Neural crest cell (in vitro differentiated cells): ENCODE measurements around the gene TEX2. TPM values are rescaled to one million over a fixed set of nuclear protein-coding genes. Genes with fewer than 3 reads are reported as not detected.

Source experiments
- DNase-seq: peaks from one replicate; pipeline ENCODE4 v3.0.0; 2021; ENCODE audit warnings: low read depth, mixed read lengths, low spot score
- H3K27ac Mint-ChIP-seq: one replicate; pipeline ENCODE4 v1.8.0; 2021; ENCODE audit warnings: mild to moderate bottlenecking, mixed read lengths; ENCODE audit not compliant: unreplicated experiment
- H3K27me3 Mint-ChIP-seq: 2 replicates; pipeline ENCODE4 v1.8.0; 2021; ENCODE audit warnings: low read depth, mild to moderate bottlenecking, mixed read lengths
- H3K36me3 Mint-ChIP-seq: 2 replicates; pipeline ENCODE4 v1.8.0; 2021; ENCODE audit warnings: low read depth, mild to moderate bottlenecking, mixed read lengths
- H3K4me1 Mint-ChIP-seq: 2 replicates; pipeline ENCODE4 v1.8.0; 2021; ENCODE audit warnings: mixed read lengths
- H3K4me3 Mint-ChIP-seq: one replicate; pipeline ENCODE4 v1.8.0; 2021; ENCODE audit warnings: mild to moderate bottlenecking, mixed read lengths
- H3K9me3 Mint-ChIP-seq: 2 replicates; pipeline ENCODE4 v1.8.0; 2021; ENCODE audit warnings: mixed read lengths
- CTCF ChIP-seq: fragments of 200-600 bp; sonication (generic); conservative IDR thresholded peaks from 2 replicates; pipeline ENCODE4 v1.5.0; 2021; ENCODE audit warnings: antibody characterized with exemption, mild to moderate bottlenecking
- total RNA-seq: library from RNA; stranded (reverse); gene quantifications from 2 replicates; pipeline ENCODE4 v1.2.1, GENCODE V29; 2021

TEX2 gene
- total RNA-seq, 1 donor from 2014 or later: 19.2 TPM

- no peak for DNase-seq
- H3K27me3 Mint-ChIP-seq: no peaks in the 10 kb centered on the region
- no peak for TF ChIP-seq CTCF
- H3K27ac Mint-ChIP-seq: no peak overlapping the region
- H3K4me3 Mint-ChIP-seq: no peak overlapping the region
- peaks cover 12% of the 10 kb centered on the region for H3K36me3 Mint-ChIP-seq
- no peaks in the 10 kb centered on the region for H3K9me3 Mint-ChIP-seq
- no peaks in the 10 kb centered on the region for H3K4me1 Mint-ChIP-seq
Measured at GRCh38 chr17:64177311-64178010, 85.6 kb downstream of the TEX2 start.

GRCh38 chr17:64176556-64176955 is 86.5 kb downstream of the TEX2 start:
- DNase-seq: no peak
- Mint-ChIP-seq H3K9me3 (no peaks in the 10 kb centered on the region), H3K4me3 (no peak overlapping the region), H3K4me1 (no peaks in the 10 kb centered on the region), H3K27me3 (no peaks in the 10 kb centered on the region), H3K36me3 (peaks cover 12% of the 10 kb centered on the region), H3K27ac (no peak overlapping the region)
- TF ChIP-seq CTCF: no peak

- H3K9me3 Mint-ChIP-seq: no peaks in the 10 kb centered on the region
- no peak for DNase-seq
- no peaks in the 10 kb centered on the region for H3K4me1 Mint-ChIP-seq
- H3K27ac Mint-ChIP-seq: peak overlapping the region; percentile 71
- peaks cover 19% of the 10 kb centered on the region for H3K36me3 Mint-ChIP-seq
- no peaks in the 10 kb centered on the region for H3K27me3 Mint-ChIP-seq
- H3K4me3 Mint-ChIP-seq: no peak overlapping the region
- TF ChIP-seq CTCF: no peak
Measured at GRCh38 chr17:64174686-64175456, 88.2 kb downstream of the TEX2 start.

GRCh38 chr17:64173646-64174045 is 89.4 kb downstream of the TEX2 start:
- no peaks in the 10 kb centered on the region for H3K27me3 Mint-ChIP-seq
- no peak for DNase-seq
- H3K9me3 Mint-ChIP-seq: no peaks in the 10 kb centered on the region
- H3K36me3 Mint-ChIP-seq: peaks cover 17% of the 10 kb centered on the region
- H3K4me1 Mint-ChIP-seq: no peaks in the 10 kb centered on the region
- peak overlapping the region; percentile 57 for H3K27ac Mint-ChIP-seq
- H3K4me3 Mint-ChIP-seq: no peak overlapping the region
- no peak for TF ChIP-seq CTCF

GRCh38 chr17:64172510-64172909 is 90.5 kb downstream of the TEX2 start:
- Mint-ChIP-seq H3K27ac (no peak overlapping the region), H3K36me3 (peaks cover 14% of the 10 kb centered on the region), H3K4me1 (no peaks in the 10 kb centered on the region), H3K4me3 (no peak overlapping the region), H3K27me3 (no peaks in the 10 kb centered on the region), H3K9me3 (no peaks in the 10 kb centered on the region)
- TF ChIP-seq CTCF: no peak
- no peak for DNase-seq
